Panc1 (cell line): ENCODE measurements around the gene TBXAS1. TPM values are rescaled to one million over a fixed set of nuclear protein-coding genes. Genes with fewer than 3 reads are reported as not detected.

Source experiments
- ATAC-seq: fragments of 200-7000 bp; cut with Tn5 transposase; 2 replicates; pipeline ENCODE4 v1.9.1; 2020; ENCODE audit warnings: mild to moderate bottlenecking, moderate library complexity
- BruUV-seq: library from RNA; stranded (reverse); fragments of 400-500 nt; replicated peaks from 2 replicates; lab custom pipeline; 2021; lab: Mats Ljungman, UMichigan
- CTCF ChIA-PET: fragments of 300-600 bp; sonication (Branson Sonifier 250); formaldehyde crosslinking; loops from one replicate; lab custom pipeline; 2022; ENCODE audit warnings: antibody characterized with exemption; lab: Charles Lee
- POLR2A ChIA-PET: fragments of 300-600 bp; sonication (Branson Sonifier 250); formaldehyde crosslinking; loops from one replicate; lab custom pipeline; 2022; ENCODE audit warnings: antibody characterized with exemption; lab: Charles Lee
- DNase-seq: peaks from one replicate; pipeline ENCODE4 v3.0.0-alpha.2; 2010; ENCODE audit warnings: low read depth, low spot score
- H3K27ac ChIP-seq: 2 replicates; pipeline ENCODE4 v1.5.1; 2011; ENCODE audit warnings: mild to moderate bottlenecking, low read length, inconsistent platforms
- H3K27me3 ChIP-seq: fragments of 200-500 bp; sonication (Bioruptor generic); 2 replicates; pipeline ENCODE4 v1.6.0; 2014; ENCODE audit warnings: low read length, inconsistent platforms; ENCODE audit not compliant: control insufficient read depth, insufficient read depth
- H3K36me3 ChIP-seq: fragments of 200-500 bp; sonication (Bioruptor generic); 2 replicates; pipeline ENCODE4 v1.5.1; 2014; ENCODE audit warnings: inconsistent platforms, mild to moderate bottlenecking, low read length, moderate library complexity; ENCODE audit not compliant: control insufficient read depth, insufficient read depth
- H3K4me1 ChIP-seq: 2 replicates; pipeline ENCODE4 v1.5.1; 2011; ENCODE audit warnings: inconsistent platforms, mild to moderate bottlenecking, low read length, moderate library complexity; ENCODE audit not compliant: control insufficient read depth, insufficient read depth
- H3K4me3 ChIP-seq, 2 experiments: 2 replicates each; pipeline ENCODE4 v1.5.1; 2011 to 2012; ENCODE audit warnings: low read depth in 2 of 2, low read length in 2 of 2, mild to moderate bottlenecking in 2 of 2, inconsistent platforms in 1 of 2, moderate library complexity in 1 of 2
- H3K9me3 ChIP-seq: fragments of 200-500 bp; sonication (Bioruptor generic); 2 replicates; pipeline ENCODE4 v1.5.1; 2014; ENCODE audit warnings: low read depth, mild to moderate bottlenecking, inconsistent platforms, low read length, moderate library complexity; ENCODE audit not compliant: control insufficient read depth, insufficient read depth
- POLR2AphosphoS5 ChIP-seq: IDR thresholded peaks from 2 replicates; pipeline ENCODE4 v1.6.1; 2012; ENCODE audit warnings: mild to moderate bottlenecking, low read depth, low read length, moderate library complexity
- SIN3A ChIP-seq: IDR thresholded peaks from 2 replicates; pipeline ENCODE4 v1.6.1; 2012; ENCODE audit warnings: low read depth, mild to moderate bottlenecking, low read length, moderate library complexity, borderline replicate concordance; ENCODE audit not compliant: insufficient read depth
- TCF7L2 ChIP-seq: IDR thresholded peaks from 2 replicates; pipeline ENCODE4 v1.6.1; 2011; ENCODE audit warnings: mild to moderate bottlenecking, low read depth, low read length, inconsistent platforms
- in situ Hi-C: cut with HindIII; loops from 2 replicates; pipeline ENCODE4 v1.10.0; 2016; ENCODE audit warnings: low sequenced_read_pairs, low pct_unique_long_range_greater_than_20kb
- intact Hi-C: fragments of 100-400 bp; cut with micrococcal nuclease; formaldehyde crosslinking; loops from one replicate; pipeline ENCODE4 v1.10.0; 2022; ENCODE audit not compliant: unreplicated experiment
- total RNA-seq: library from RNA; stranded (reverse); gene quantifications from one replicate; pipeline ENCODE4 v1.2.1, GENCODE V29; 2021; ENCODE audit not compliant: unreplicated experiment
- TF ChIP-seq, protein P1 (sequence below), 2 experiments: IDR thresholded peaks; 2 replicates each; pipeline ENCODE4 v1.6.1; 2011 to 2012; ENCODE audit warnings: low read depth in 2 of 2, control low read depth in 1 of 2, low read length in 1 of 2, mild to moderate bottlenecking in 1 of 2, moderate library complexity in 1 of 2; ENCODE audit not compliant: insufficient read depth in 1 of 2
- TF ChIP-seq, protein P2 (sequence below): fragments of 450-650 bp; IDR thresholded peaks from 2 replicates; pipeline ENCODE4 v1.5.1; 2017; ENCODE audit warnings: mild to moderate bottlenecking

TBXAS1 gene
- total RNA-seq, 1 experiment from 2014 or later: 4.4 TPM

DNA sequence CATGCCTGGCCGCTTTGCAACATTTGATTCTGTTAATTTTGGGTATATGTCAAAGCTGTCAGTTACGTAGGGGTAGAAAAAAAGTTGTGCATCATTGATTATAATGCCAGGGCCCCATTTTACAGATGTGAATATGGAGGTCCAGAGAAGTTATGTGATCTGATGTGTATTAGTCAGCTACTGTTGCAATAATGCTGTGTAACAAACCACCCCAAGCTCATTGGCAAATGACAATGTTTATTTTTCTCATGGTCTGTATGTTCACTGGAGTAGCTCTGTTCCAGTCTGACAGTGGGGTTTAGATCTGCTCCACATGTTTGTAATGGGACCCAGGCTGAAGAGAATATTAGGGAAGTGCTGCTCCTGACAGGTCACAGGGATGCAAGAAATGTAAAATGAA, 19.2 kb downstream of the TBXAS1 start:
- H3K9me3 ChIP-seq: no peaks in the 10 kb centered on the region
- ChIA-PET POLR2A (no interaction called here), CTCF (no interaction called here)
- DNase-seq: no peak
- H3K27me3 ChIP-seq: no peaks in the 10 kb centered on the region
- no peak overlapping the region for H3K4me3 ChIP-seq
- no peak overlapping the region for H3K27ac ChIP-seq
- no TSS peak for BruUV-seq
- in situ Hi-C loops (no loop called here), intact Hi-C loops (no loop called here)
- no peaks in the 10 kb centered on the region for H3K4me1 ChIP-seq
- no peaks in the 10 kb centered on the region for H3K36me3 ChIP-seq
- no peak for ATAC-seq
- TF ChIP-seq TCF7L2 (no peak), SIN3A (no peak), POLR2AphosphoS5 (no peak)
- TF ChIP-seq, protein P1, sequence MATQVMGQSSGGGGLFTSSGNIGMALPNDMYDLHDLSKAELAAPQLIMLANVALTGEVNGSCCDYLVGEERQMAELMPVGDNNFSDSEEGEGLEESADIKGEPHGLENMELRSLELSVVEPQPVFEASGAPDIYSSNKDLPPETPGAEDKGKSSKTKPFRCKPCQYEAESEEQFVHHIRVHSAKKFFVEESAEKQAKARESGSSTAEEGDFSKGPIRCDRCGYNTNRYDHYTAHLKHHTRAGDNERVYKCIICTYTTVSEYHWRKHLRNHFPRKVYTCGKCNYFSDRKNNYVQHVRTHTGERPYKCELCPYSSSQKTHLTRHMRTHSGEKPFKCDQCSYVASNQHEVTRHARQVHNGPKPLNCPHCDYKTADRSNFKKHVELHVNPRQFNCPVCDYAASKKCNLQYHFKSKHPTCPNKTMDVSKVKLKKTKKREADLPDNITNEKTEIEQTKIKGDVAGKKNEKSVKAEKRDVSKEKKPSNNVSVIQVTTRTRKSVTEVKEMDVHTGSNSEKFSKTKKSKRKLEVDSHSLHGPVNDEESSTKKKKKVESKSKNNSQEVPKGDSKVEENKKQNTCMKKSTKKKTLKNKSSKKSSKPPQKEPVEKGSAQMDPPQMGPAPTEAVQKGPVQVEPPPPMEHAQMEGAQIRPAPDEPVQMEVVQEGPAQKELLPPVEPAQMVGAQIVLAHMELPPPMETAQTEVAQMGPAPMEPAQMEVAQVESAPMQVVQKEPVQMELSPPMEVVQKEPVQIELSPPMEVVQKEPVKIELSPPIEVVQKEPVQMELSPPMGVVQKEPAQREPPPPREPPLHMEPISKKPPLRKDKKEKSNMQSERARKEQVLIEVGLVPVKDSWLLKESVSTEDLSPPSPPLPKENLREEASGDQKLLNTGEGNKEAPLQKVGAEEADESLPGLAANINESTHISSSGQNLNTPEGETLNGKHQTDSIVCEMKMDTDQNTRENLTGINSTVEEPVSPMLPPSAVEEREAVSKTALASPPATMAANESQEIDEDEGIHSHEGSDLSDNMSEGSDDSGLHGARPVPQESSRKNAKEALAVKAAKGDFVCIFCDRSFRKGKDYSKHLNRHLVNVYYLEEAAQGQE (IDR thresholded peaks at IDR 0.05; ENCODE audit: insufficient read depth in 1 of 2, low read depth in 2 of 2, low read length in 1 of 2): no peak
- TF ChIP-seq, protein P2, sequence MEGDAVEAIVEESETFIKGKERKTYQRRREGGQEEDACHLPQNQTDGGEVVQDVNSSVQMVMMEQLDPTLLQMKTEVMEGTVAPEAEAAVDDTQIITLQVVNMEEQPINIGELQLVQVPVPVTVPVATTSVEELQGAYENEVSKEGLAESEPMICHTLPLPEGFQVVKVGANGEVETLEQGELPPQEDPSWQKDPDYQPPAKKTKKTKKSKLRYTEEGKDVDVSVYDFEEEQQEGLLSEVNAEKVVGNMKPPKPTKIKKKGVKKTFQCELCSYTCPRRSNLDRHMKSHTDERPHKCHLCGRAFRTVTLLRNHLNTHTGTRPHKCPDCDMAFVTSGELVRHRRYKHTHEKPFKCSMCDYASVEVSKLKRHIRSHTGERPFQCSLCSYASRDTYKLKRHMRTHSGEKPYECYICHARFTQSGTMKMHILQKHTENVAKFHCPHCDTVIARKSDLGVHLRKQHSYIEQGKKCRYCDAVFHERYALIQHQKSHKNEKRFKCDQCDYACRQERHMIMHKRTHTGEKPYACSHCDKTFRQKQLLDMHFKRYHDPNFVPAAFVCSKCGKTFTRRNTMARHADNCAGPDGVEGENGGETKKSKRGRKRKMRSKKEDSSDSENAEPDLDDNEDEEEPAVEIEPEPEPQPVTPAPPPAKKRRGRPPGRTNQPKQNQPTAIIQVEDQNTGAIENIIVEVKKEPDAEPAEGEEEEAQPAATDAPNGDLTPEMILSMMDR: no peak

DNA sequence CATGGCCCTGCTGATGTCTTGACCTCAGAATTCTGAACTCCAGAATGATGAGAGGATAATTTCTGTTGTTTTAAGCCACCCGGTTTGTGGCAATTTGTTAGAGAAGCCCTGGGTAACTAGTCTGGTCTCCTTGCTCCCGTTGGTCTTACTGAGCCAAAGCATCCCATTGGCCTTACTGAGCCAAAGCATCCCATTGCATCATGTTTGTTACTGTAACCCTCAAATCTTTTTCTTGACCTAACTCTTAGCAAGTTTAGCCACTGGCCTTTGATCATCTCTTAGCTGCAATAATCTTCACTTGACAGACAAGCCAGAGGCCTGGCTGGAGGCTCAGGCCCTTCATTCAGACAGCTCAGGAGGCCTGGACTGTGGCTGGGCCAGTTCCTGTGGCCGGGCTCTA, 21.8 kb downstream of the TBXAS1 start:
- intact Hi-C loops: no loop called here
- BruUV-seq: no TSS peak
- TF ChIP-seq SIN3A: no peak
- TF ChIP-seq, protein P1 (IDR thresholded peaks at IDR 0.05; ENCODE audit: insufficient read depth in 1 of 2, low read depth in 2 of 2, low read length in 1 of 2): no peak
- TF ChIP-seq TCF7L2: no peak
- TF ChIP-seq, protein P2: no peak
- TF ChIP-seq POLR2AphosphoS5: no peak
- H3K27ac ChIP-seq: no peak overlapping the region
- in situ Hi-C loops: no loop called here
- H3K4me3 ChIP-seq: no peak overlapping the region
- no peaks in the 10 kb centered on the region for H3K4me1 ChIP-seq
- no peak for DNase-seq
- H3K36me3 ChIP-seq: no peaks in the 10 kb centered on the region
- ChIA-PET CTCF (no interaction called here), POLR2A (no interaction called here)
- no peaks in the 10 kb centered on the region for H3K9me3 ChIP-seq
- no peak for ATAC-seq
- H3K27me3 ChIP-seq: no peaks in the 10 kb centered on the region
